ENCODE measurements around the gene SLC25A5. TPM values are rescaled to one million over a fixed set of nuclear protein-coding genes. Genes with fewer than 3 reads are reported as not detected.

Gene SLC25A5
- total RNA-seq, 4 donors from 2014 or later = 319 to 1,302 (median 724) TPM

DNA sequence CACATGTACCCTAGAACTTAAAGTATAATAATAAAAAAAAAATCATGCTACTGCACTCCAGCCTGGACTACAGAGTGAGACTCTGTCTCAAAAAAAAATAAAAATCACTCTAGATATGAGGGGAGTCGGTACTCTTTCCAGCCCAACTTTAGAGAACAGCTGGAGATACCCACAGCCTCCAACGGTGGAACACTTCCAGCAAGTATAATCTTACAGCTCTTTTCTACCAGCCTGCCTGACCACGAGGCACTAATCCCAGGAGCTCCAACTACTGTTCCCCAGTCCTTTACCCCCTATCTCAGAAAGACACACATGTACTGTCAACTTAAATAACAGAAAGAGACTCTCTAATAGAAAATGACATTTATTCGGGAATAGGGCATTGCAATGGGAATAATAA lies 50.1 kb downstream of the SLC25A5 start:
- Histone ChIP-seq H3K4me3 (no peak overlapping the region), H3K27ac (no peak overlapping the region), H3K36me3 (no peaks in the 10 kb centered on the region), H3K27me3 (no peaks in the 10 kb centered on the region), H3K4me1 (no peaks in the 10 kb centered on the region), H3K9me3 (no peaks in the 10 kb centered on the region)
- TF ChIP-seq POLR2AphosphoS5 (IDR thresholded peaks at IDR 0.05) = no peak
- in situ Hi-C loops (cut with MboI; ENCODE audit: low pct_ligation_motif_present in 1 of 4, low pct_unique_long_range_greater_than_20kb in 1 of 4, low sequenced_read_pairs in 3 of 4) = loop anchor here in 2 of 4 donors (10.0 to 25.0 kb wide), 2 partner anchors 216 to 219 kb away; no protein-coding TSS in a partner anchor
- no peak for DNase-seq
- intact Hi-C loops (cut with DNase I; ENCODE audit: low total_unique reads) = no loop called here
- WGBS, 2 donors (ENCODE audit: low coverage in 1 of 2) = 85% methylated on average over 4 of the region's 4 CpGs; no CpG with 5 or more reads in 1 of the 2 donors

Small RNAs within 50 kb of the gene (small RNA-seq; reads per million reads assigned to genes)
- gene RNU1-67P (0 to 2.0 (median 0.56) reads per million in 4 donors), gene RNY3P16 (0 to 0.28 (median 0) reads per million in 4 donors)

Other genes with a start within 250 kb of the SLC25A5 start
- 100 to 1,000 TPM in 2 of 4 donors, 10 to 100 TPM in 2; 96.7 to 213 (median 136) TPM for gene PGRMC1, start 232.2 kb upstream of the SLC25A5 start, total RNA-seq
- 10 to 100 TPM; 23.3 to 46.4 (median 43.4) TPM for gene SLC25A43, start 69.1 kb upstream of the SLC25A5 start, total RNA-seq
- gene STEEP1, start 97.0 kb downstream of the SLC25A5 start, total RNA-seq = 10 to 100 TPM; 26.9 to 59.5 (median 32.4) TPM
- gene UBE2A, start 106.1 kb downstream of the SLC25A5 start, total RNA-seq = 10 to 100 TPM; 26.1 to 87.9 (median 72.5) TPM
- 1 to 10 TPM; 1.5 to 6.8 (median 3.3) TPM for gene NKRF, start 138.0 kb downstream of the SLC25A5 start, total RNA-seq
- 10 to 100 TPM in 3 of 4 donors, 1 to 10 TPM in 1; 9.4 to 88.2 (median 21.8) TPM for gene SEPTIN6, start 224.7 kb downstream of the SLC25A5 start, total RNA-seq